ENCODE measurements around the gene SASH1.

GRCh38 chr6:148429423-148429822, 86.8 kb downstream of the SASH1 start:
- TF ChIP-seq GATA2 (IDR thresholded peaks at IDR 0.05; ENCODE audit: low read depth, low read length): no peak
- TF ChIP-seq GATA3 (IDR thresholded peaks at IDR 0.05; ENCODE audit: low read depth, low read length): no peak

All from SH-SY5Y (cell line).